ENCODE measurements around the gene TMEM178B. TPM values are rescaled to one million over a fixed set of nuclear protein-coding genes. Genes with fewer than 3 reads are reported as not detected.

TMEM178B gene
- polyA plus RNA-seq, 1 donor from 2014 or later = 40.7 TPM

DNA sequence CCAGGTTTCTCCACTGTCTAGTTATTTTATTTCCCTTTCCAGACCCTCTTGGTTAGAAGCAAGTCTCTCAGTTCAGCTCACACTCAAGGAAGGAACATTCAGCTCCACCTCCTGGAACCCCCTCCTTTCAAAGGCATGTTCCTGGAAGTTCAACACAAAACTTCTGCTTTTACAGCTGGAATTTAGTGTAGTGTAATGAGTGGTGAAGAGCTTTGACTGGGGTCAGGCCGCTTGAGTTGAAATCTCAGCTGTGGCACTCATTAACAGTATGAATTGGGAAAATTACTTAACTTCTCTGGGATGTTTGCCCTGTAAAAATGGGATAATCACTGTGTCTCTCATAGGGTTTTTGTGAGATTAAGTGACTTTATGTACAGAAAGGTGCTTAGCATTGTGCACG is 91.7 kb downstream of the TMEM178B start:
- no peak overlapping the region for H3K4me2 ChIP-seq (ENCODE audit: low read length)
- no peaks in the 10 kb centered on the region for H3K36me3 ChIP-seq (ENCODE audit: insufficient read depth, low read length)
- no peaks in the 10 kb centered on the region for H3F3A ChIP-seq (ENCODE audit: insufficient read depth, low read length, poor library complexity, severe bottlenecking)
- H2AFZ ChIP-seq (ENCODE audit: low read depth, low read length) = no peak overlapping the region
- H3K79me2 ChIP-seq (replicated peaks; ENCODE audit: insufficient read depth, low read length) = peaks cover 6% of the 10 kb centered on the region
- no peak for TF ChIP-seq TAF1 (IDR thresholded peaks at IDR 0.05; ENCODE audit: low read depth)
- TF ChIP-seq, protein P1, sequence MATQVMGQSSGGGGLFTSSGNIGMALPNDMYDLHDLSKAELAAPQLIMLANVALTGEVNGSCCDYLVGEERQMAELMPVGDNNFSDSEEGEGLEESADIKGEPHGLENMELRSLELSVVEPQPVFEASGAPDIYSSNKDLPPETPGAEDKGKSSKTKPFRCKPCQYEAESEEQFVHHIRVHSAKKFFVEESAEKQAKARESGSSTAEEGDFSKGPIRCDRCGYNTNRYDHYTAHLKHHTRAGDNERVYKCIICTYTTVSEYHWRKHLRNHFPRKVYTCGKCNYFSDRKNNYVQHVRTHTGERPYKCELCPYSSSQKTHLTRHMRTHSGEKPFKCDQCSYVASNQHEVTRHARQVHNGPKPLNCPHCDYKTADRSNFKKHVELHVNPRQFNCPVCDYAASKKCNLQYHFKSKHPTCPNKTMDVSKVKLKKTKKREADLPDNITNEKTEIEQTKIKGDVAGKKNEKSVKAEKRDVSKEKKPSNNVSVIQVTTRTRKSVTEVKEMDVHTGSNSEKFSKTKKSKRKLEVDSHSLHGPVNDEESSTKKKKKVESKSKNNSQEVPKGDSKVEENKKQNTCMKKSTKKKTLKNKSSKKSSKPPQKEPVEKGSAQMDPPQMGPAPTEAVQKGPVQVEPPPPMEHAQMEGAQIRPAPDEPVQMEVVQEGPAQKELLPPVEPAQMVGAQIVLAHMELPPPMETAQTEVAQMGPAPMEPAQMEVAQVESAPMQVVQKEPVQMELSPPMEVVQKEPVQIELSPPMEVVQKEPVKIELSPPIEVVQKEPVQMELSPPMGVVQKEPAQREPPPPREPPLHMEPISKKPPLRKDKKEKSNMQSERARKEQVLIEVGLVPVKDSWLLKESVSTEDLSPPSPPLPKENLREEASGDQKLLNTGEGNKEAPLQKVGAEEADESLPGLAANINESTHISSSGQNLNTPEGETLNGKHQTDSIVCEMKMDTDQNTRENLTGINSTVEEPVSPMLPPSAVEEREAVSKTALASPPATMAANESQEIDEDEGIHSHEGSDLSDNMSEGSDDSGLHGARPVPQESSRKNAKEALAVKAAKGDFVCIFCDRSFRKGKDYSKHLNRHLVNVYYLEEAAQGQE (IDR thresholded peaks at IDR 0.05; ENCODE audit: borderline replicate concordance) = no peak
- TF ChIP-seq SMC3 (conservative IDR thresholded peaks at IDR 0.05; ENCODE audit: poor library complexity) = no peak
- TF ChIP-seq RAD21 (conservative IDR thresholded peaks at IDR 0.05) = no peak
- TF ChIP-seq EP300 (conservative IDR thresholded peaks at IDR 0.05; ENCODE audit: poor library complexity, severe bottlenecking) = no peak
- no peak for TF ChIP-seq POLR2AphosphoS5 (IDR thresholded peaks at IDR 0.05)
- TF ChIP-seq, protein P2, sequence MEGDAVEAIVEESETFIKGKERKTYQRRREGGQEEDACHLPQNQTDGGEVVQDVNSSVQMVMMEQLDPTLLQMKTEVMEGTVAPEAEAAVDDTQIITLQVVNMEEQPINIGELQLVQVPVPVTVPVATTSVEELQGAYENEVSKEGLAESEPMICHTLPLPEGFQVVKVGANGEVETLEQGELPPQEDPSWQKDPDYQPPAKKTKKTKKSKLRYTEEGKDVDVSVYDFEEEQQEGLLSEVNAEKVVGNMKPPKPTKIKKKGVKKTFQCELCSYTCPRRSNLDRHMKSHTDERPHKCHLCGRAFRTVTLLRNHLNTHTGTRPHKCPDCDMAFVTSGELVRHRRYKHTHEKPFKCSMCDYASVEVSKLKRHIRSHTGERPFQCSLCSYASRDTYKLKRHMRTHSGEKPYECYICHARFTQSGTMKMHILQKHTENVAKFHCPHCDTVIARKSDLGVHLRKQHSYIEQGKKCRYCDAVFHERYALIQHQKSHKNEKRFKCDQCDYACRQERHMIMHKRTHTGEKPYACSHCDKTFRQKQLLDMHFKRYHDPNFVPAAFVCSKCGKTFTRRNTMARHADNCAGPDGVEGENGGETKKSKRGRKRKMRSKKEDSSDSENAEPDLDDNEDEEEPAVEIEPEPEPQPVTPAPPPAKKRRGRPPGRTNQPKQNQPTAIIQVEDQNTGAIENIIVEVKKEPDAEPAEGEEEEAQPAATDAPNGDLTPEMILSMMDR (IDR thresholded peaks at IDR 0.05; ENCODE audit: poor library complexity, severe bottlenecking) = no peak
- TF ChIP-seq EZH2 (IDR thresholded peaks at IDR 0.05; ENCODE audit: borderline replicate concordance, insufficient read depth, low read length, poor library complexity, severe bottlenecking) = no peak
- TF ChIP-seq MXI1 (conservative IDR thresholded peaks at IDR 0.05; ENCODE audit: poor library complexity, severe bottlenecking) = no peak
- no peak overlapping the region for H3K27ac ChIP-seq (ENCODE audit: low read length)
- no peaks in the 10 kb centered on the region for H3K9me2 ChIP-seq (ENCODE audit: insufficient read depth, low read length)
- no peaks in the 10 kb centered on the region for H4K20me1 ChIP-seq (ENCODE audit: insufficient read depth)
- no peak overlapping the region for H3K4me3 ChIP-seq (ENCODE audit: low read length)
- H3K9me3 ChIP-seq (ENCODE audit: low read length) = no peaks in the 10 kb centered on the region
- no peak overlapping the region for H3K9ac ChIP-seq (ENCODE audit: low read length)
- no peaks in the 10 kb centered on the region for H3K27me3 ChIP-seq (ENCODE audit: insufficient read depth, low read depth, low read length)

DNA sequence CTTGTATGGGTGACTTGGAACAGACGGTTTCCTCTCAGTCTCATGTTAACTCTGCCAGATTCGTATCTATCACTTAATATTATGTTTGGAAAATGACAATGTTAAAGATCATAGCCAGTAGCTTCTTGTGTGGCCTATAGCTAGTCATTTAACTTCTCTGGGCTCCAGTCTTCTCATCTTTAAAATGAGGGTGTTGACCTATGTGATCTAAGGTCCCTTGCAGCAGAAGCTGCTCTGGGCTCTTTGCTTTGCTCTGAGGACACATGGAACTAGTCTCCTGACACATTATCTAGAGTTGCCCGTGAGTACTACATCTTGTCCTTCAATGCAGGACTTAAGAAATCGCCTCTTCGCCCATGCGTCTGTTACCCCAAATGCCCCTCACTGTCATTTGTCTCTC is 93.1 kb downstream of the TMEM178B start:
- Histone ChIP-seq H3K4me2 (ENCODE audit: low read length) (no peak overlapping the region), H3K9me2 (ENCODE audit: insufficient read depth, low read length) (no peaks in the 10 kb centered on the region), H3K4me3 (ENCODE audit: low read length) (no peak overlapping the region), H3F3A (ENCODE audit: insufficient read depth, low read length, poor library complexity, severe bottlenecking) (no peaks in the 10 kb centered on the region), H3K79me2 (replicated peaks; ENCODE audit: insufficient read depth, low read length) (peaks cover 6% of the 10 kb centered on the region), H4K20me1 (ENCODE audit: insufficient read depth) (no peaks in the 10 kb centered on the region), H3K9ac (ENCODE audit: low read length) (no peak overlapping the region), H3K36me3 (ENCODE audit: insufficient read depth, low read length) (no peaks in the 10 kb centered on the region), H3K9me3 (ENCODE audit: low read length) (no peaks in the 10 kb centered on the region), H3K27ac (ENCODE audit: low read length) (no peak overlapping the region), H3K27me3 (ENCODE audit: insufficient read depth, low read depth, low read length) (no peaks in the 10 kb centered on the region), H2AFZ (ENCODE audit: low read depth, low read length) (no peak overlapping the region)
- TF ChIP-seq EZH2 (IDR thresholded peaks at IDR 0.05; ENCODE audit: borderline replicate concordance, insufficient read depth, low read length, poor library complexity, severe bottlenecking) (no peak), RAD21 (conservative IDR thresholded peaks at IDR 0.05) (no peak), MXI1 (conservative IDR thresholded peaks at IDR 0.05; ENCODE audit: poor library complexity, severe bottlenecking) (no peak), TAF1 (IDR thresholded peaks at IDR 0.05; ENCODE audit: low read depth) (no peak), SMC3 (conservative IDR thresholded peaks at IDR 0.05; ENCODE audit: poor library complexity) (no peak), EP300 (conservative IDR thresholded peaks at IDR 0.05; ENCODE audit: poor library complexity, severe bottlenecking) (no peak), POLR2AphosphoS5 (IDR thresholded peaks at IDR 0.05) (no peak)
- TF ChIP-seq, protein P1 (IDR thresholded peaks at IDR 0.05; ENCODE audit: borderline replicate concordance) = no peak
- TF ChIP-seq, protein P2 (IDR thresholded peaks at IDR 0.05; ENCODE audit: poor library complexity, severe bottlenecking) = no peak

Data from neural cell (in vitro differentiated cells).